ENCODE measurements around the gene GNG12. TPM values are rescaled to one million over a fixed set of nuclear protein-coding genes. Genes with fewer than 3 reads are reported as not detected.

The GNG12 gene
- total RNA-seq, 1 experiment from 2014 or later, result 70.0 TPM

- CTCF ChIA-PET, result no interaction called here
- no peak for DNase-seq (ENCODE audit: low read depth, low spot score)
- POLR2A ChIA-PET, result no interaction called here
- H3K4me3 ChIP-seq (ENCODE audit: low read depth in 2 of 2, low read length in 2 of 2), result no peak overlapping the region
- in situ Hi-C loops (cut with HindIII; ENCODE audit: low pct_unique_long_range_greater_than_20kb, low sequenced_read_pairs), result no loop called here
- TF ChIP-seq SIN3A (IDR thresholded peaks at IDR 0.05; ENCODE audit: borderline replicate concordance, insufficient read depth, low read depth, low read length) (no peak), POLR2AphosphoS5 (IDR thresholded peaks at IDR 0.05; ENCODE audit: low read depth, low read length) (0 out of 2 replicates have a peak, but pooled peaks have one; percentile 56), TCF7L2 (IDR thresholded peaks at IDR 0.05; ENCODE audit: low read depth, low read length) (0 out of 2 replicates have a peak, but pooled peaks have one; percentile 16)
- H3K4me1 ChIP-seq (ENCODE audit: control insufficient read depth, insufficient read depth, low read length), result peaks cover 27% of the 10 kb centered on the region
- peaks cover 21% of the 10 kb centered on the region for H3K36me3 ChIP-seq (ENCODE audit: control insufficient read depth, insufficient read depth, low read length)
- ATAC-seq, result no peak
- BruUV-seq (replicated peaks), result no TSS peak
- intact Hi-C loops (cut with micrococcal nuclease; ENCODE audit: unreplicated experiment), result loop anchor here (5.0 to 10.0 kb wide), 3 partner anchors 58 to 155 kb away; no protein-coding TSS in a partner anchor
- H3K27me3 ChIP-seq (ENCODE audit: control insufficient read depth, insufficient read depth, low read length), result no peaks in the 10 kb centered on the region
- no peaks in the 10 kb centered on the region for H3K9me3 ChIP-seq (ENCODE audit: control insufficient read depth, insufficient read depth, low read depth, low read length)
- peak overlapping the region; percentile 92 for H3K27ac ChIP-seq (ENCODE audit: low read length)
Observed at GRCh38 chr1:67689267-67690017, 143.8 kb downstream of the GNG12 start.

- Histone ChIP-seq H3K27ac (ENCODE audit: low read length) (peak overlapping the region; percentile 92), H3K27me3 (ENCODE audit: control insufficient read depth, insufficient read depth, low read length) (no peaks in the 10 kb centered on the region), H3K9me3 (ENCODE audit: control insufficient read depth, insufficient read depth, low read depth, low read length) (no peaks in the 10 kb centered on the region), H3K36me3 (ENCODE audit: control insufficient read depth, insufficient read depth, low read length) (peaks cover 21% of the 10 kb centered on the region), H3K4me1 (ENCODE audit: control insufficient read depth, insufficient read depth, low read length) (peaks cover 33% of the 10 kb centered on the region), H3K4me3 (ENCODE audit: low read depth in 2 of 2, low read length in 2 of 2) (peak overlapping the region; percentile 21 to 95)
- ChIA-PET CTCF (no interaction called here), POLR2A (no interaction called here)
- peak; percentile 87 for TF ChIP-seq POLR2AphosphoS5 (IDR thresholded peaks at IDR 0.05; ENCODE audit: low read depth, low read length)
- TF ChIP-seq TCF7L2 (IDR thresholded peaks at IDR 0.05; ENCODE audit: low read depth, low read length), result no peak
- BruUV-seq (replicated peaks), result no TSS peak
- intact Hi-C loops (cut with micrococcal nuclease; ENCODE audit: unreplicated experiment), result loop anchor here (5.0 to 10.0 kb wide), 2 partner anchors 59 to 154 kb away; no protein-coding TSS in a partner anchor
- in situ Hi-C loops (cut with HindIII; ENCODE audit: low pct_unique_long_range_greater_than_20kb, low sequenced_read_pairs), result no loop called here
- DNase-seq (ENCODE audit: low read depth, low spot score) (no peak), ATAC-seq (no peak)
Observed at GRCh38 chr1:67688526-67689219, 144.6 kb downstream of the GNG12 start.

GRCh38 chr1:67687649-67688048 is 145.6 kb downstream of the GNG12 start:
- ChIA-PET CTCF (no interaction called here), POLR2A (no interaction called here)
- in situ Hi-C loops (cut with HindIII; ENCODE audit: low pct_unique_long_range_greater_than_20kb, low sequenced_read_pairs) (no loop called here), intact Hi-C loops (cut with micrococcal nuclease; ENCODE audit: unreplicated experiment) (loop anchor here (5.0 to 10.0 kb wide), 2 partner anchors 60 to 153 kb away; no protein-coding TSS in a partner anchor)
- ATAC-seq (no peak), DNase-seq (ENCODE audit: low read depth, low spot score) (no peak)
- BruUV-seq (replicated peaks), result TSS peak; percentile 86
- H3K27ac ChIP-seq (ENCODE audit: low read length), result peak overlapping the region; percentile 92
- TF ChIP-seq TCF7L2 (IDR thresholded peaks at IDR 0.05; ENCODE audit: low read depth, low read length), result no peak
- TF ChIP-seq SIN3A (IDR thresholded peaks at IDR 0.05; ENCODE audit: borderline replicate concordance, insufficient read depth, low read depth, low read length), result no peak
- TF ChIP-seq POLR2AphosphoS5 (IDR thresholded peaks at IDR 0.05; ENCODE audit: low read depth, low read length), result no peak
- no peak for TF ChIP-seq CTCF (IDR thresholded peaks at IDR 0.05)
- TF ChIP-seq REST (IDR thresholded peaks at IDR 0.05; ENCODE audit: insufficient read depth in 1 of 2, low read depth in 2 of 2, low read length in 1 of 2), result no peak
- peak overlapping the region; percentile 84 to 95 for H3K4me3 ChIP-seq (ENCODE audit: low read depth in 2 of 2, low read length in 2 of 2)
- peaks cover 21% of the 10 kb centered on the region for H3K36me3 ChIP-seq (ENCODE audit: control insufficient read depth, insufficient read depth, low read length)
- H3K4me1 ChIP-seq (ENCODE audit: control insufficient read depth, insufficient read depth, low read length), result peaks cover 43% of the 10 kb centered on the region
- H3K9me3 ChIP-seq (ENCODE audit: control insufficient read depth, insufficient read depth, low read depth, low read length), result no peaks in the 10 kb centered on the region
- no peaks in the 10 kb centered on the region for H3K27me3 ChIP-seq (ENCODE audit: control insufficient read depth, insufficient read depth, low read length)

All from Panc1 (cell line).